Measurements from ENCODE around the gene VMO1.
"Not testable (repeated sequence)": the region's sequence is repeated elsewhere in the genome, so short reads cannot be mapped to it uniquely, and the experiment has no call there.

Gene VMO1, protein sequence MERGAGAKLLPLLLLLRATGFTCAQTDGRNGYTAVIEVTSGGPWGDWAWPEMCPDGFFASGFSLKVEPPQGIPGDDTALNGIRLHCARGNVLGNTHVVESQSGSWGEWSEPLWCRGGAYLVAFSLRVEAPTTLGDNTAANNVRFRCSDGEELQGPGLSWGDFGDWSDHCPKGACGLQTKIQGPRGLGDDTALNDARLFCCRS
- 0.17 to 0.89 (median 0.57) reads per million in 18 experiments for total RNA-seq

DNA sequence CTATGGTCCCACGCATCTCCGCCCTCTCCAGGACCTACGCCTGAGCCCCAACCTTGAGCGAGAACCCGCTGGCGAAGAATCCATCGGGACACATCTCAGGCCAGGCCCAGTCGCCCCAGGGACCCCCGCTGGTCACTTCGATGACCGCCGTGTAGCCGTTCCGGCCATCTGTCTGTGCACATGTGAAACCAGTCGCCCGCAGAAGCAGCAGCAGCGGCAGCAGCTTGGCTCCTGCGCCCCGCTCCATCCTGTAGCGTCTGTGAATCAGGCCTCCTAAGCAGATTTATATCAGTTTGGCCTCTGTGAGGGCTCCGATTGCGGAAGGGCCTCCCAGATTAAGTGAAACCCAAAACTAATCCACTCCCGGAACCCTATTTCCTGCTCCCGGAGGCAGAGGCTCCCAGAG is at the start of gene VMO1:
Gene VMO1 (minus strand): TSS at position 259 of the 406 bp plus-strand sequence. CDS start 12 bp downstream, at position 247.
- DNase-seq: peak in 1 of 2 donors; percentile 17

DNA sequence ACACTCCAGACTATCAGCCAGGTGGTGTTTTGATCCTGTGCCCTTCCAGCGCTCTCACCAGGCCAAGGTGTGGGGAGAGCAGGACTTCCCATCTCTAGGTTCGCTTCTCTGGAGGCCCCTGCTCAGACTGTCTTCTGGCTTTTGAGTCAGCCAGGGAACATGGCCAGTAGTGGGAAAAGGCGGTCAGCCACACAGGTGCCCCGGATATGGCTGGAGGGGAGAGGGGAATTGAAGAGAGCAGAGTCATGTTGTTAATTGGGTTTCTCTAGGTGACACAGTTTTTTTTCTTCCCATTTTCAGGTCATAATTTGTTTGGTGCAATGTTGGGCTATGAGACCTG is 48.5 kb upstream of the VMO1 start:
- DNase-seq: no peak

DNA sequence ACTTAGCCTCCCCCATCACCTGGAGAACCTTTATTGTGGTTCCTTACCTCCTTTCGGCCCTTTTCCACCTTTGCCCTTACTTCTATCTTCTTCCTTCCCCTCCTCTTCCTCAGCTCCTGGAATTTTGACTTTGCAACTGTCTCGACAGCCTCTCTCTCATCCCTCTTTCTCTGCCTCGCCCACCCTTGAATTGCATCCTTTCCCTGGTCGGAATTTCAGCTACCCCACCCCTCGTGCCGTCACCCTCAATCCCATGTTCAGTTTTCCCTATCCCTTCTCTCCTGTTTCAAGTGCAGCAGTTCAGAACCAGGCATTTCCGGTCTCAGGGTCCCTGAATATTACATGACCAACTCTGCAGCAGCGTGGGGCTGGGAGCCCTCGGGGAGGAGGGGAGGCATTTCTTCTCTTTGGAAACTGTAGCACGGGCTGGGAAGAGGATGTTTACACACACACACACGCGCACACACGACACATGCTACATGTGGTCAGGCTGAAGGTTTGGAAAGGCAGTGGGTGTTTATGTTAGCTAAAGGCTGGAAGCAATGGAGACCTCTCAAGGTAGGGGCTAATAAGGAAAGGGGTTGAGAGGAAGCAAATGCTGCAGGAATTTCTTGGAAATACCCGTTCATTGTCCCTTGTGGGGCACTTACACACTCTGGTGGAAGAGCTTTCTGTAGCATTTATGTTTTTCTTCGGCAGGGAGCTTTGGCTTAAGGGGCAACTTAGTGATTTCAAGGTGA is 47.9 kb upstream of the VMO1 start:
- peak; percentile 68 to 79 for DNase-seq

DNA sequence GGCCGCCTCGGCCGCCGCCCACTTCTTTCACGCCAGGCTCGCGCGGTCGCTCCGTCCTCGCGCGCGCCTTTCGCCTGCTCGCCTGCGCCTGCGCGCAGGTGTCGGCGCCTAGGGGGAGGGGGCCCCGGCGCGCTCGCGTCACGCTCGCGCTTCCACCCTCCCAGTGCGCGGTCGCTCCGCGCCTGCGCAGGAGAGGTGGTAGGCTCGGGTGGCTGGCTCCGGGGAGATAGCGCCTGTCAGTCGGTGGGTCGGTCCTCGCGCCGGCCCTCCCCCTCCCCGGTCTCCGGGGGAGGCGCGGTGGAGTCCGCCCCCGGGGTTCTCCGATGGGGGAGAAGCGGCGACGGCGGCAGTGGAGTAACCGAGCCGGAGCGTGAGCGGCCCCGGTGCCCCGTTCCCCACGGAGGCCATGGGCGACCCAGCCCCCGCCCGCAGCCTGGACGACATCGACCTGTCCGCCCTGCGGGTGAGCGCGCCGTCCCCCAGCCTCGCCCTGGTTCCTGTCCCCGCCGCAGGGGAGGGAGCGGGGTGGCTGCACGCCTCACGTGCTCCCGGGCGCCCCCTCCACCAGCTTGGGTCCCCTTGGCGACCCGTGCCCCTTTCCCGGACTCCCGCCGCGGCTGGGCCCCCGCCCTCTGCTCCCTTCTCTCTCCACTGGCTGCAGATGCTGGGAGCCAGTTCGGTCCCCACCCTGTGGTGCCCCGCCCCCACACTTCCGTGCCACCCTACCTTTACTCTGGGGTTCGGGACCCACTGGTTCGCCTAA is 47.2 kb upstream of the VMO1 start, which contains the start of gene MINK1:
Gene MINK1 (plus strand): TSS at position 163 of the 763 bp plus-strand sequence. CDS start 244 bp downstream, at position 407.
- DNase-seq: peak; percentile 91 to 95

DNA sequence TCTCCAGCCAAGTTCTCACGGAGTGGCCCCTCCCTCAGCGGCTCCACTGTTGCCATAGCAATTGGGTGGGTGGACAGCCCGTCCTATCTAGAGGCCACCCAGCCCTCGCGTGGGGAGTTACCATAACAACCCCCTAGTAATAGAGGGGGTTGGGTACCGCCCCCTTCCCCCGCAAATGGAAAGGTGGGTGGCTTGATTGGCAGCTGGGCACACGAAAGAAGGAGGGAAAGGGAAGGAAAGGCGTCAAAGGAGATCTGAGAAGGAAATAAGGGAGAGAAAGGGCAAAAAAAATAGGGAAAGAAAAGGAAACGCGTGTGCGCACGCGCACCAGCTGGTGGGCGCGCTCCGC is 46.6 kb upstream of the VMO1 start:
- DNase-seq: not testable (repeated sequence)

DNA sequence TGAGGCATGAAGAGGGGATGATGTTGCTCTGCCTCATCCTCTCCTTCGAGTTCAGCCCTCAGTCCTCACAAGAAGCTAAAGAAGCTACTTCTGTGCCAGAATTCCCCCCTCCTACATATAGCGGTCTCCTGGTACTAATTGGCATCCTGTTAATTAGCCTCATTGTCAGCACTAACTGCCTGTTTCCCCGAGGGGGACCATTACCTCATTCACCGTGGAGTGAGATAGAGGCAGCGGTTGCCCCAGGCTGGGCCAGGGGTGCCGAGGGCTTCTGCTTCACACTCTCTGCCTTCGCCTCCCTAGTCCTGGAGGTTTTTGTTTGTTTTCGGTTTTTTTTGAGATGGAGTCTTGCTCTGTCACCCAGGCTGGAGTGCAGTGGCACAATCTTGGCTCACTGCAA is 41.2 kb upstream of the VMO1 start:
- no peak for DNase-seq

DNA sequence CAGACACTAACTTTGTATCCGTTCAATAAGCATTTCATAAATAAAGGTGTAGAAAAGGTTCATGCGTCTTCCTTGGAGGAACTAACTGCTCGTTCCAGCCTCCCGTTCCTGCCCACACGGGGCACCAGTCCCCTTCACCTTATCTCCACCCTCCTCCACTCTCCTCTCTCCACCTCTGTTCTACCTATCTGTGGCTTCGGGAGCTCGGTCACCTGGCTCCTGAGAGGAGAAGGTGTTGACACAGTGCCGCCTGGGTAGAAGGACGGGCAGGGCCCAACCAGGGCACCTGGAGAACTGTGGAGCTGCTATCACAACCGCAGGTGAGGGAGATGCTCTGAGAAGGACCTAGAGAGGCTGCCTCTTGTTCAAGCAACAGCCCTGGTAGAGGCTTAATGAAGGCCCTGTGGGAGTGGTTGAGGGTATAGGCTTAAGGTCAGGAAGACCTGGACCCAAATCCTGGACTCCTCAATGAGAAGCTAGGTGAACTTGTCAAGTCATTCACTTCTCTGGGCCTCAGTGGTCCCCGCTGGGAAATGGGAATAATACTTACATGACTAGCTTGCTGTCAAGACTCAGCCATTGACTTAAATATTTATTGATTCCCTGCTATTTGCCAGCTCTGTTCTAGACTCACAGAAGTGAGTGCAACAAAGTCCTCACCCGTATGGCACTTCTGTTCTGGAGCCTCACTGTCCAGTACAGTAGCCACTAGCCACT is 37.4 kb upstream of the VMO1 start:
- DNase-seq: no peak

DNA sequence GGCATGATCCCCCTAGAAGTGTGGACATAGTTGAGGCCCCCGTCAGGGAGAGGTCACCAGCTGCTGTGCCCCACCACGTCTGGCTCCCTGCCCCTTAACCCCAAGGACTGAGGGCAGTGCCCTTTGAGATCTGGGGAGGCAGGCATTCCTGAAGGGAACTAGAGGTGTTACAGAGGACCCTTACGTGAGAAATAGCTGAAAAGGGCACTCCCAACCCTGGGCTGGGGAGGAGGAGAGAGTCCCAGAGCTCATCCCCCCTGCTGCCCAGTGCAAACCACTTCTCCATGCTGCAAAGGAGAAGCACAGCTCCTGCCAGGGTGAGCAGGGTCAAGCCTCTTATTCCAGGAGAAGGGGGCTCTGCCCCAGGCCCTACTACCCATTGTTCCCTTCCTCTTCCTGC is 36.7 kb upstream of the VMO1 start:
- DNase-seq: no peak

DNA sequence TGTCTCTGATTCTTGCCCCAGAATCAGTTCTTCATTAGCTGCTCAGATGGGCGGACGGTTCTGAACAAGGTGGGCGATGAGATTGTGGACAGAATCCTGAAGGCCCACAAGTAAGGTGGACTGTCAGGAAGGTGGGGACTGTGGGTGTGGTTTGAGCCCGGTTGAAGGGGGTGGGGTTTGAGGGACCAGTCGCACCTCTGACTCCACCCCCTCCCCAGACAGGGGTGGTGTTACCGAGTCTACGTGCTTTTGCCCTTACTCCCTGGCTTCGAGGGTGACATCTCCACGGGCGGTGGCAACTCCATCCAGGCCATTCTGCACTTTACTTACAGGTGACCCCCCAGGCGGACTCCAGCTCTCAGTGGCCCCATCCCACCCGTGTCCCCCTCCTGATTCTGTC is 32.1 kb upstream of the VMO1 start:
- DNase-seq: no peak

DNA sequence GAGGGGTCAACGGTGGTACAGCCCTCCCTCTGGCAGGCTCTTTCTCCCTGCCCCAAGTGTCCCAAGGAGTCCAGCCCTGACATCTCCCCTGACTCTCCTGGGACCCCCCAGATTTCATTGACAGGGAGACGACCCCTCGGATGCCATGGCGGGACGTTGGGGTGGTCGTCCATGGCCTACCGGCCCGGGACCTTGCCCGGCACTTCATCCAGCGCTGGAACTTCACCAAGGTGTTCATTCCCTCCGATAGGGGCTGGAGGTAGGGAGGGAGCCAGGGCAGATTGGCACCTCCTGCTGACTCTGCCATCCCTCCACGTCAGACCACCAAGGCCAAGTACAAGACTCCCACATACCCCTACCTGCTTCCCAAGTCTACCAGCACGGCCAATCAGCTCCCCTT is 30.7 kb upstream of the VMO1 start:
- DNase-seq: no peak

DNA sequence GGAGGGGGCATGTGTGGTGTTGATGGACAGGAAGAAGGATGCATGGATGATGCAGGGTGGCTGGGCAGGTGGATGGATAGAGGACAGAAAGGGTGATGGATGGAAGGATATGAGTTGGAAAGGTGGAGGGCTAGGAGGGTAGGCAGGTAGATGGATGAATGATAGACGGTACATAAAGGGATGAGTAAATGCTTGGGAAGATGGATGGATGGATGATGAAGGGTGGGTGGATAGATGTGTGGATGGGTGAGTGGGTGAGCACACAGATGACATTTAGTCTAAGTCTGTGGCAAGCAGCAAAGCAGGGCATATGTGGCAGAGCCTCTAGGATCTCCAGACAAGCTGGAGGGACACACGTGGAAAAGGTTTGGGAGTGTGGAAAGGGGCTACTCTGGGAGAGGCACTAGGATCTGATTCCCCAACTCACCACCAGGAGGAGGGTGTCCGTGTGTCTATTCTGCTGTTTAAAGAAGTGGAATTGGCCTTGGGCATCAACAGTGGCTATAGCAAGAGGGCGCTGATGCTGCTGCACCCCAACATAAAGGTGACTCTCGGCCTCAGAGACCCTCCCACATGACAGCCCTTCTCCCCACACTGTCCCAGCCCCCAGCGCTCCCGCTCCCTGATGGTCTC is 29.0 kb upstream of the VMO1 start:
- peak in 1 of 2 donors; percentile 10 for DNase-seq

DNA sequence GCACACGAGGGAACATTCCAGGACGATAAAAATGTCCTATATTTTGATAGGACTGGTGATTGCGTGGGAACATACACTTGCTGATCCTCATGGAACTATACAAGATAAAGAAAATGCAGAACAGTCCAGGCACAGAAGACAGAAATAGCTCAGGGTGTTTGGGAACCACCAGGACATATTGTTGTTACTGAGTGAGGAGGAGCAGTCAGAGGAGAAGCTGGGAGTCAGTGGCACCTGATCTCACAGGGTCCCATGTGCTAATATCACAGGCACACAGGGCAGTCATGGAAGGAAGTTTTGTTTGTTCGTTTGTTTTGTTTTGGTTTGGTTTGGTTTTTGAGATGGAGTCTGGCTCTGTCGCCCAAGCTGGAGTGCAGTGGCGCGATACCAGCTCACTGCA is 26.5 kb upstream of the VMO1 start:
- DNase-seq: no peak

DNA sequence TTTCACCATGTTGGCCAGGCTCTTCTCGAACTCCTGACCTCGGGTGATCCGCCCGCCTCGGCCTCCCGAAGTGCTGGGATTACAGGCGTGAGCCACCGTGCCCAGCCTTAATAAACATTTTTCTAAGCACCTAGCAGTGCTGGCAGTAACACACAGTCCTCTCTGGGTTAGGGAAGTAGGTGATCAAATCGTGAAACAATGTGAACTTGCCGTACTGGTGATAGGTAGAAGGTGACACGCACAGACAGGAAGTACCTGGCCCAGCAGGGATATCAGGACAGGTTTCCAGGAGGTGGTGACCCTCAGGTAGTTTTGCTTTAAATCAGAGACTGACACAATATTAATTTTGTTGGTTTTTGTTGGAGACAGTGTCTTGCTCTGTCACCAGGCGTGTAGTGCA is 25.3 kb upstream of the VMO1 start:
- DNase-seq: no peak

DNA sequence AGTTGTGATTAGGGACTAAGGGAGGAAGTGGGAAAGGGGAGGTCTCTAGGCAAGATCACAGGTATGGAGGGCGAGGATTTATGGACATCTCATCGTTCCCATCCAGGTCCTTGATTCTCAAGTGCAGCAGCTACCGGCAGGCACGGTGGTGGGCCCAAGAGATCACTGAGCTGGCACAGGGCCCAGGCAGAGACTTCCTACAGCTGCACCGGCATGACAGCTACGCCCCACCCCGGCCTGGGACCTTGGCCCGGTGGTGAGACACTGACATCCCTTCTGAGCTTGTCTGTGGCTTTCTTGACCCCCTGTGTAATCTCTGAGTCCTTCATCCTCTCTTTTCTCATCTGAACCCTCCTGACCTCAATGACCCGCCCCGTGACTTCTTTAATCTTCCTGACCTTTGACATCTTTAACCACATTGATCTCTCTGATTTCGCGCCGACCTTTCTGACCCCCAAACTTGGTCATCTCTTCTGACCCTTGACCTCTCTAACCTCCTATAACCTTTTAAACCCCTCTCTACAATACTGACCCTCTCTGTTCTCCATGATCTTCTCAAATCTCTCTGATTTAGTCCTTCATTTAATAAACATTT is 24.6 kb upstream of the VMO1 start:
- DNase-seq: no peak

DNA sequence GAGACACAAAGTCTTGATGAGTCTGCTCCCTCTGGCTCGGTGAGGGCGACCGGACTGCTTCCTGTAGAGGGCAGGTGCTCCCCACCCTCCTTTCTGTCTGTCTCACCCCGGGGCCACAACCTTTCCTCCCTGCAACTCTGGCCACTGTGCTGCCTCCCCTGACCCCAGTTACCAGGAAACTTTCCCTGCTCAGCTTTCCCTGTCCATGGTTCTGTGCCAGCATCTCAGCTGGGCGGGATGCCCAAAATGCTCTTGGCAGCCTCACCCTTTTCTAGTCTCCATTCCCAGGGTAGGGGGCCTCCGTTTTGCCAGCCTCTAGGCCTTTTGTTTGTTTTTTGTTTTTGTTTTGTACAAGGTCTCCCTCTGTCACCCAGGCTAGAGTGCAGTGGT is 22.2 kb upstream of the VMO1 start:
- DNase-seq: no peak

DNA sequence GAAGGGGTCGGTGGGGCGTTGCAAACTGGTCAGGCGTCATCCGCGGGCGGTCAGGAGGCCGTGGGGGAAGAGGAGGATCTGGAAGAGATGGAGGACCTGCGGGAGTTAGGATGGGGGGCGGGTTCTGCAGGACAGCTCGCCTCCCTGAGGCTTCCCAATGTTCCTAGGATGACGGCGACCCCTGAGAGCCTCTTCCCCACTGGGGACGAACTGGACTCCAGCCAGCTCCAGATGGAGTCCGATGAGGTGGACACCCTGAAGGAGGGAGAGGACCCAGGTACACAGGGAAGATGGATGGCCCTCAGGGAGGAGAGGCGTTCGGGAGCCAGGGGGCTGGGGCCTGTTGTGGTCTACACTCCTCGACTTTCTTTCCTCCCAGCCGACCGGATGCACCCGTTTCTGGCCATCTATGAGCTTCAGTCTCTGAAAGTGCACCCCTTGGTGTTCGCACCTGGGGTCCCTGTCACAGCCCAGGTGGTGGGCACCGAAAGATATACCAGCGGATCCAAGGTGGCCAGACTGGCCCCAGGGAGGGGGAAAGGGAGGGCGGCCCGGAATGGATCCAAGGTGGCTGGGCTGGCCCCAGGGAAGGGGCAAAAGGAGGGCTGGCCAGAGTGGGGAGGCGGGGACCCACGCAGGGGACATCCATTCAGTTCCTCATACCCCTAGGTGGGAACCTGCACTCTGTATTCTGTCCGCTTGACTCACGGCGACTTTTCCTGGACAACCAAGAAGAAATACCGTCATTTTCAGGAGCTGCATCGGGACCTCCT is 21.6 kb upstream of the VMO1 start:
- DNase-seq: no peak

DNA sequence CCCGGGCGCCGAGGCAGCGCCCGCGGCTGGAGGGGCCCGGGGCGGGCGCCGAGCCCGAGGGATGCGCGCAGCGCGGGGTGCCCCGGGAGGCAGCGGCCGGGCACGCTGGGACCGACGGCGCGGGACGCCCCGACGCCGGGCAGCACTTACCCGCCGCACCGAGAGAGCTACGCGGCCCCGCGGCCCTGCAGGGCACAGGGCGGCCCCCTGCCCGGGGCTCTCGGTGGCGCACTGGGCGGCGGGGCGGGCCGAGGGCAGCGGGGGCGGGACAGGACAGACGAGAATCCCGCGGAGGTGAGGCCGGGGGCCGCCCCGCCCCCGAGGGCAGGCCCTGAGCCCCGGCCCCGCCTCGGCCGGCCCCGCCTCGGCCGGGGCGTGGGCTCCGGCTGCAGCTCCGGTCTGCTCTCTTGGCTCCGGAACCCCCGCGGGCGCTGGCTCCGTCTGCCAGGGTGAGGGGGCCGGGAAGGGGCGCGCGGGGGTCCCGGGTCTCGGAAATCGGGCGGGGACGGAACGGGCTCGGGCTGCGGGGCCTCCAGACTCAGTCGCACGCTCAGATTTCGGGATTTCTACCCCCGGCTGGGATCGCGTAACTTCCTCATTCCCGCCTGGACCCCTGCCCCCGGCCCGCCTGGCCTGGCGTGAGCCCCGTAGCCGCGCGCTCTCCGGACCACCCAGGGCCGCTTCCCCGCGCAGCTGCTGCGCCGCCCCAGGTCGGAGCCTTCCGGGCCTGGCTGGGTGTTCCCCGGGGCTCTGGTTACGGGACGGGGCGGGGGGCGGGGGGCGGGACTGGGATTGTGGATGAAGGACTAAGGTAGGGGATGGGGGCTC is 20.8 kb upstream of the VMO1 start, which contains the start of gene PLD2:
Gene PLD2 (plus strand): TSS at position 376 of the 828 bp plus-strand sequence. CDS start 621 bp downstream, outside the sequence.
- peak; percentile 78 to 91 for DNase-seq

DNA sequence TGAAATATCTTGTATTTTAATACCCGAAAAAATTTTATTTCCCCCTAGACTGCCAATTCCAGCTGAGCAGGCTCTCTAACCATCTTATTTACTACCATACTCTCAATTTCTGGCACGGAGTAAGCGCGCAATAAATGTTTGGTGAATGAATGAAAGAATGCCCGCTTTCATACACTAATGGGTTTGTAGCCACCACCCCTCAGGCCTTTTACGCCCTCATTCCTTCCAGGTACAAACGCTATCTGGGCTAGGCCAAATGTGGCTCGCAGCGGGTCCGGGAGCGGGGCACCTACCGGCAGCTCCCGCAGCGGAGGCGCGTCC is 20.3 kb upstream of the VMO1 start:
- no peak for DNase-seq

DNA sequence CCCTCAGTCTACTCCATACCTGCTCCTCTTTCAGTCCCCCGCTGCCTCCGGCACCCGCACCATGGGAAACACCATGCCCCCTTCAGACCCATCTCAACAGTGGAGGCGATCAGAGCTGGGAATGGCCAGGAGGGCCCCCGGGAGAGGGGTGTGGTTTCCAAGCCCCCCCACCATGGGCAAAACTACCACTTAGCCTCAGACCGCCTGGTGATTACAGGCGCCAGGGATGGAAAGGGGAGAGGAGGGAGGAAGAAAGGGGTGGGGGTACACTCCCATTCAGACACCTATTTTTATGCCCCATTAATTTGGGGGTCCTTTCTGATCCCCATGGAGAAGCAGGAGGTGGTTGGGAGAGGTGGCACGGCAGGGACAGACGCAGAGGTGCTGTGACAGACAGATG is 16.1 kb upstream of the VMO1 start, which contains the start of gene C17orf114:
Gene C17orf114 (minus strand): TSS at position 101 of the 400 bp plus-strand sequence.
- no peak for DNase-seq

DNA sequence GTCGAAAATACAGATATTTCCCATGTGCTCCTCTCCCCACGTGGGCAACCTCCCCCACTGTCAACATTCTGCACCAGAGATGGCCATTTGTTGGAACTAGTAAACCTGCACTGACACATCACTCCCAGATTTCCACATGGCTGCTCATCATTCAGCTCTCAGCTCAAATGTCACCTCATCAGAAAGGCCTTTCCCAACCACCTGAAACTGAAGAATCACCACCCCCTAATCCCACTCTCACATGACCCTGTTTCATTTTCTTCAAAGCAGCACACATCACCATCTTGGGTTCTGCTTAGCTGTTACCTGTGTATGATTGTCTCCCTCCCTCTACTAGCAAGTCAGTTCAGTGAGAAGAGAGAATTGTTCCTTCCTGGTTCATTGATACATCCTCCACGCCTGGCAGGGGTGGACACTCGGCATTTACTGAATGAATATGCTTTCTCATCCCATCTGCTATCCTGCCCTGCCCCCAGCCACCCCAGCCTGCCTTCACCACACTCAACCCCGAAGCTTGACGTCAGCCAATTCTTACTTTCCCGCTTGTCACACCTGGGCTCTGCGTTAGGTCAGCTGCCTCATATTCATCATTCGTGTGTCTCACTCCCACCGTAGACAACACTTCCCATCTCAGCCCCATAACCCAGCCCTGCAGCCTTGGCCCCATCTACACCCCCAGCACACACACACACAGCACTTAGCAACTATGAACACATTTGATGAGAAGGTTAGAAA is 14.5 kb upstream of the VMO1 start:
- DNase-seq: no peak
